ENCODE results near the gene HMCES.

The HMCES gene, protein sequence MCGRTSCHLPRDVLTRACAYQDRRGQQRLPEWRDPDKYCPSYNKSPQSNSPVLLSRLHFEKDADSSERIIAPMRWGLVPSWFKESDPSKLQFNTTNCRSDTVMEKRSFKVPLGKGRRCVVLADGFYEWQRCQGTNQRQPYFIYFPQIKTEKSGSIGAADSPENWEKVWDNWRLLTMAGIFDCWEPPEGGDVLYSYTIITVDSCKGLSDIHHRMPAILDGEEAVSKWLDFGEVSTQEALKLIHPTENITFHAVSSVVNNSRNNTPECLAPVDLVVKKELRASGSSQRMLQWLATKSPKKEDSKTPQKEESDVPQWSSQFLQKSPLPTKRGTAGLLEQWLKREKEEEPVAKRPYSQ

DNA sequence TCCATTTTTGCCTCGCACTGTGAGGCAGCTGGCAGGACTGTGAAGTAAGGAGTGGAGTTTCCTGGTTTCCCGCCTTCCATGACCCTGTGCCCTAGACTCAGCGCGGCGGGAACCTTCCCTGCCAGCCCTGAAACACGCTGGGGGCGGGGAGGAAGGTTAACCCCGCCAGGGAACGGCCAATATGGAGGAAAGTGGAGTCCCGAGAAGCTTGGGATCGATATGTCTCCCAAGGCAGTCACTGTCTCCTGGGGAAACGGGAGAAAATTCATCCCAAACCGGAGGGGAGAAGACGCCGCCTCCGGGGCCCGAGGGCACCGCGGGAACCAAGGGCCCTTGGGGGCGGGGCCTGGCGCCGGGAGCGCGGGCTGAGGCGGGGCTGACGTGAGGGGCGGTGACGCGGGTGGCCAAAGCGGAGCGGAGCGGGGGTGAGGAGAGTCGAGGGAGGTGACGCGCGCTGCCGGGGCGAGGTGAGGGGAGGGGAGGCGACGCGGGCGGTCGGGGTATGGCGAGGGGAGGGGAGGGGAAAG is at the start of gene HMCES:
TSS of gene HMCES (plus strand) at position 432 of the 527 bp plus-strand sequence. CDS start 863 bp downstream, outside the sequence.
- DNase-seq (ENCODE audit: low read depth, low spot score), result peak; percentile 91

DNA sequence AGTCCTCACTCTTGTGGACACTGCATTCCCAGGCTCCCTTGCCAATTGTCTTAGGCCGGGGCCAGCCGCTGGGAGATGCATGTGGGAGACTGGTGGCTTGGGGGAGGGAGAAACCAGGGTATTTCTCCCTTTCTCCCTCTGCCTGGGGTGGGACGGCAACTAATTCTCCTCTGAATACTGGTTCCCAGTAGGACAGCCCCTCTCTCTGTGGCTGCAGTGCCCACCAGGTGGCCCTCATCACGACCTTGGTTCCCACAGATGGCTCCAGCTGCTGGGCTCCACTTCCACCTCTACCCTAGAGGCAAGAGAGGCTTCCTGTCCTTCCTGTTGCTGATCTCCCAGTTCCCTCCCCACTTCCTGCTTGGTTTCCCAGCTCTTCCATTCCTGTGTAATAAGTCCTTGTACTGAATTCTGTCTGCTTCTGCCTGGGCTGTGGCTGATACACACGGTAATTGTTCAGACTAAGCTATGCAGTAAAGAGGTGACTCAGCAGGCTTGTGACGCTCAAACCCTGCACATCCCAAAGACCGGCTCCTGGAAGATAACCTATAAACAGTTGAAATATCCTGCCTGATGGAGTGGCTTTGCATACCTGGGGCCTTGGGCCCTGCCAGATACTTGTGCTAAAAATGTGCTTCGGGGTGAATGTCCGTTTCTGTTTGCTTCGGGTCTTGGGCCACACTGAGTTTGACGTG is 49.6 kb upstream of the HMCES start:
- DNase-seq (ENCODE audit: low read depth, low spot score), result no peak

DNA sequence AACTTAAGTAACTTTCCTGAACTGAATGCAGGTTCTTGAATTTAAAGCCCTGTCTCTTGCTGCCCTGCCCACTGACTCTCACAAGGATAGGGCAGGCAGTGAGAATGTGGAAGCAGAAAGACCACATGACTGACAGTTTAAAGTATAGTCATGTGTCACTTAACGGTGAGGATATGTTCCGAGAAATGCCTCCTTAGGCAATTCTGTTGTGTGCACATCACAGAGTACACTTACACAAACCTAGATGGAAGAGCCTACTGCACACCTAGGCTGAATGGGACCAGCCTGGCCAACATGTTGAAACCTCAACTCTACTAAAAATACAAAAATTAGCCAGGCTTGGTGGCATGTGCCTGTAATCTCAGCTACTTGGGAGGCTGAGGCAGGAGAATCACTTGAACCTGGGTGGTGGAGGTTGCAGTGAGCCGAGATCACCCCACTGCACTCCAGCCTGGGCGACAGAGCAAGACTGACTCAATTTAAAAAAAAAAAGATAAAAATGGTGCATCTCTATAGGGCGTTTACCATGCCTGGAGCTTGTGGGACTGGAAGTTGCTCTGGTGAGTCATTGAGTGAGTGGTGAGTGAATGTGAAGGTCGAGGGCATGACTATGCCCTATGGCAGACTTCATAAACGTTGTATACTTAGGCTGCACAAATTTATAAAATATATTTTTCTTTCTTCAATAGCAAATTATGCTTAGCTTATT is 48.2 kb upstream of the HMCES start:
- DNase-seq (ENCODE audit: low read depth, low spot score), result no peak

DNA sequence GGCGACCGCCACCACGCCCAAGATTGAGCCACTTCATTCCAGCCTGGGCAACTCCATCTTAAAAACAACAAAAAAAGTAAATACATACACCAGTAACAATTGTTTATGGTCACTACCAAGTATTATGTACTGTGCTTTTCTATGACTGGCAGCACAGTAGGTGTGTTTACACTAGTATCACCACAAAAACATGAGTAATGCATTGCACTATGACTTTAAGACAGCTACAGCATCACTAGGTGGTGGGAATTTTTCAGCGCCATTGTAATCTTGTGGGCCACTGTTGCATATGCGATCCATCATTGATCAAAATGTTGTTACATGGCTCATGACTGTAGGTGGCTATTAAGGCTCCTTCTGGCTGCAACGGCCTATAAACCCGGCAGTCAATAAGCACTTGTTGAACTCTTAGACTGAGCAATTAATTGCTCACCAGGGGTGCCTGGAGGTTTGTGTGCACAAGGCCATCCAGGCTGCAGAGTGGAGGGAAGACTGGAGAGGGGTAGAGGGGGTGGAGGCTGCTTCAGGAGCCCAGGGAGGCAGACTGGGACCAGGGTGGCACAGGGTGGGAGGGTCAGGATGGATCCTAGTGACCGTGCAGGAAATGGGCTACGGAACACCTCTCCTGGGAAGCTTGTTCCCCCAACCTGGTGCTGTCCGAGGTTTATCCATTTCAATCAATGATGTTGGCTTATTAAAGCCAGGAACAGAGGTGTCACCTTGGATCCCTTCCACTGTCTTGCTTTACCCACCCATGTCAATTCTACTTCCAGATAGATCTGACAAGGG is 47.1 kb upstream of the HMCES start:
- DNase-seq (ENCODE audit: low read depth, low spot score), result no peak

DNA sequence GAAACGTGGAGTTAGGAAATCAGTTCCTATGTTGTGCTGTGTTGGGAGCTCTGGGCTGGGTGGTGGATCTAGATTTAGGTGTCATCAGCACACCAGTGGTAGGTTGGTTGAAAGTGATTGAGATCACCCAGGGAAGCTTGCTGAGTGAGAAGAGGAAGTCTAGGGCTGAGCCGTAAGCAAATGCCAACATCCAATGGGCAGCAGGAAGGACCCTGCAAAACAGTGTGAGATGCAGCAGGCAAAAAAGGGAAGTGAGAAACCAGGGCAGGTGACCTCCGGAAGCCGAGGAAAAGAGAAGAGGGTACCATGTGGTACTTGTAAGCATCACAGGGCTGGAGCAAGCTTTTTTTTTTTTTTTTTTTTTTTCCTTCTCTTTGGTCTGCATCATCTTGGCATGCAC is 45.1 kb upstream of the HMCES start:
- no peak for DNase-seq (ENCODE audit: low read depth, low spot score)

DNA sequence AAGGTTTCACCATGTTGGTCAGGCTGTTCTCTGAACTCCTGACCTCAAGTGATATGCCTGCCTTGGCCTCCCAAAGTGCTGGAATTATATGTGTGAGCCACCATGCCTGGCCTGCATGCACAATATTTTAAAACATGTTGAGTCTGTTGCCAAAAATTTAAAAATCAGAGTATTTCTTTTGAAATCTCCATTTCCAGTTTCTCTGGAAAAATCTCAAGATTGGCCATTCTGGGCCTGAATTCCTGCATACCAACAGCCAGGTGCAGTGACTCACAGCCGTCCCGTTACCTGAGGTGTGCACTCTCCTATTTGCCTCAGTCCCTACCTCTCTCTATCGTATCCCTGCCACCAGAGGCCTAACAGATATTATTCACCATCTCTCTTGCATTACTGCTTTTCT is 44.2 kb upstream of the HMCES start:
- DNase-seq (ENCODE audit: low read depth, low spot score), result no peak

DNA sequence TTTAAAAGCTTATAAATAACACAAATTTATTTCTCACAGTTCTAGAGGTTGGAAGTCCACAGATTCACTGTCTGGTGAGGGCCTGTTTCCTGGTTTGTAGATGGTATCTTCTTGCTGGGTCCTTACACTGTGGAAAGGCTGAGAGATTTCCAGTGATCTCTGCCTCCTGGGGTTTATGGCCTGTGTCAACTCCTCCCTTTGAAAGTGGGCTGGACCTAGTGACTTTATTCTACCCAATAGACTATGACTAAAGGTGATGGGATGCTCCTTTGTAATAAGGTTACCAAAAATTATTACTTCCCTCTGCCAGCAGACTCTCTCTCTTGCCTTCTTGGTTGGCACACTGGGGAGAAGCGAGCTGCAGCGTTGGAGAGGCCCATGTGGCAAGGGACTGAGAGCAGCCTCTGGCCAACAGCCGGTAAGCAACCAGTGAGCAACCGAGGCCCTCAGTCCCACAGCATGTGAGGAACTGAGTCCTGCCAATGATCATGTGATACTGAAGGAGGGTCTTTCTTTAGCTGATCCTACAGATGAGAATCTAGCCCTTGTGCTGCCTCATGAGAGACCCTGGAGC is 43.2 kb upstream of the HMCES start:
- no peak for DNase-seq (ENCODE audit: low read depth, low spot score)

DNA sequence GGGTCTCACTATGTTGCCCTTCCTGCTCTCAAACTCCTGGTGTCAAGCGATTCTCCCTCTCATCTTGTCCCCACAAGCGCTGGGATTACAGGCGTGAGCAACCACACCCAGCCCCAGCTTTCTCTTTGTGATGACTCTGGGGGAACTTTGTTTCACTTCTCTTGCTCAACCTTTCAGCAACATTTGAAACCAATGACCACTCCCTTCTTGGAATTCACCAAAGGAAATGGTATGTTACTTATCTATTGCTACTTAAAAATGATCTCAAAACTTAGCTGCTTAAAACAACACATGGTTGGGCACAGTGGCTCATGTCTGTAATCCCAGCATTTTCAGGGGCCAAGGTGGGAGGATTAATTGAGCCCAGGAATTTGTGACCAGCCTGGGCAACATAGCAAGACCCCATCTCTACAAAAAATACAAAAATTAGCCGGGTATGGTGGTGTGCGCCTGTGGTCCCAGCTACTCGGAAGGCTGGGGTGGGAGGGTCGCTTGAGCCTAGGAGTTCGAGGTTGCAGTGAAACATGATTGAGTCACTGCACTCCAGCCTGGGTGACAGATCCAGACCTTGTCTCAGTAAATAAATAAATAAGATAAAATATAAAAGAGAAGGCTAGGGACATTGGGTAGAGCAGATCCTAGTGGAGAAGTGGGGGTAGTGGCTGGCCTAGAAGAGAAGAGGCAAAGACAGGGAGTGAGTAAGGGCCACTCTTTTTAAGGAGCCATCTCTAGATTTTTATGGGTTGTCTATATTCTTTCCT is 39.5 kb upstream of the HMCES start:
- DNase-seq (ENCODE audit: low read depth, low spot score), result no peak

DNA sequence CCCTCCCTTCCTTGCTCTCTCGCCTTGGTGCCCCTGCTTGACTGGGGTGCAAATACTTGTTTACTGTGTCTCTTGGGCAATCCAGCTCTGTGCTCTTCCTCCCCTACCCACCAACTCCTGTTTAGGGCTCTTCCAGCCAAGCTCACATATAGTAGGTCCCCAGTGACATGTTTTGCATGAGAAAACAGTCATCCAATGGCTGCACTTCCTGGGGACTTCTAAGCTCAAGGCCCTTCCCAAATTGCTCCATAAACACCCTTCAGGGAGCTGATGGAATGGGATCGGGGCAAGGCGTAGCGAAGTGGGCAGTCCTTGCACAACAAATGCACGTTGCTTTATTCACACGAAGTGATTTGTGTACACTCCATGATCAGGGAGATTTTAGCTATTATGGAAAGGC is 38.7 kb upstream of the HMCES start:
- DNase-seq (ENCODE audit: low read depth, low spot score), result no peak

DNA sequence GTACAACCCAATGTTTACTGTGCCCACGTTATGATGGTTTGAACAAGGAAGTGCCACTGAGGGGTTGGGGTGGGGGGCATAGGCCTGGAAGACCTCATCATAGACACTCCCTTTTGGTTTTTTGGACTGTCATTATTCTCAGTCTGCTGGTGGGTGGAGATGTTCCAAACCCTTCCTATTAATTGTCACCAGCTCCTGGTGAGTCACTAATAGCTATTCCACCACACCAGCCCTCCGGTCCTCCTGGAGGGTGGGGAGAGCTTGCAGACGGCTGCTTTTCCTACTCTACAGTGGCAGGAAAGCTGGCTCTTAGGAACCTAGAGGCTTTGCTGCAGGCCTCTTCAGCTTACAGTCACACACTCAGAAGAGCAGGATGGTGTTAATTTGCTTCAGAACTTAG is 38.2 kb upstream of the HMCES start:
- no peak for DNase-seq (ENCODE audit: low read depth, low spot score)

DNA sequence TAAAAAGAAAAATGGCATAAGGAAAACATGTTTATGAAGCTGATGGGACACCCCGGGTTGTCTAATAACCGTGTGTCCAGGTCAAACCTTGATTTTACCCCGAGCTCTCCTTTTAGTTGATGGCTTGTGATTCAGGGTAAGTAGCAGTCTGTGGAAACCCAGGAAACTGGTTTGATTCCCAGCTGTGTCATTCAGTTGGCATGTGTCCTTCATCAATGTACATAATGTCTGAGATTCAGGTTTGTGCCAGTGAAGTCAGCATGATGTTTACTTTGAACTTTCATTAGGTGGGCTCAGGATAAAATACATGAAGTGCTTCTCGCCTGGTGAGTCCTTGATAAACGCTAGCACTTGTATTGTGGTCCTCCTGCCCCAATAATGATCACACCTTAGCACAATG is 33.5 kb upstream of the HMCES start:
- DNase-seq (ENCODE audit: low read depth, low spot score), result no peak

DNA sequence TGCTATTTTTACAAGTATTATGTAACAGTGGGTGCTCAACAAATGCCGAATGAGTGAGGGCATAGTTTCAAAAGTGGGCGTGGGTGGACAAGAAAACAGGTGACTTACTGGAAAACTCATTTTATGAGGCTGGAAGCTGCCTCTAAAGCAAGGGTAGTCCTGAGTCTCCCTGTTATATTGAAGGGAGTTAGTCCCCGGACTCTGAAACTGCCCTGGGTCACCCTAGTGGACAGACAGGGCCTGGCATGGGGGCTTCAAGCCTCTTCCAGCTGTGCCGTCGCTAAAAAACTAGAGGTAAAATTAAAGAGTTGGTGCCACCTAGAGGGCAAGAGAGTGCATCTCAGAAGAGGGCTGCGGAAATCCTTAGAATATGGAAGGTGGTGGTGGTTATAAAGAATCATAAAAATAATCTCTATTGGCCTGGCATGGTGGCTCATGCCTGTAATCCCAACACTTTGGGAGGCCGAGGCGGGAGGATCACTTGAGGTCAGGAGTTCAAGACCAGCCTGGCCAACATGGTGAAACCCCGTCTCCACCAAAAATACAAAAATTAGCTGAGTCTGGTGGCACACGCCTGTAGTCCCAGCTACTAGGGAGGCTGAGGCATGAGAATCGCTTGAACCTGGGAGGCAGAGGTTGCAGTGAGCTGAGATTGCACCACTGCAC is 32.9 kb upstream of the HMCES start:
- DNase-seq (ENCODE audit: low read depth, low spot score), result peak; percentile 52

DNA sequence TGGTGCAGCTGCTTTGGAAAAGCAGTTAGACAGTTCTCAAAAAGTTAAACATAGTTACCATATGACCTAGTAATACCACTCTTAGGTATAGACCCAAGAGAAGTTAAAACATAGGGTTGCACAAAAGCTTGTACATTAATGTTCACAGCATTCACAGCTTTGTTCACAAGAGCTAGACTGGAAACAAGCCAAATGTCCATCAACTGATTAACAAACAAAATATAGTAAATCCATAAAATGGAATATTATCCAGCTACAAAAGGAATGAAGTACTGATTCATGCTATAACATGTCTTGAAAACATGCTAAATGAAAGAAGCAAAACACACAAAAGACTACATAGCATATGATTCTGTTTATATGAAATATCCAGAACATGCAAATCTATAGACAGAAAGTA is 32.0 kb upstream of the HMCES start:
- DNase-seq (ENCODE audit: low read depth, low spot score), result no peak

DNA sequence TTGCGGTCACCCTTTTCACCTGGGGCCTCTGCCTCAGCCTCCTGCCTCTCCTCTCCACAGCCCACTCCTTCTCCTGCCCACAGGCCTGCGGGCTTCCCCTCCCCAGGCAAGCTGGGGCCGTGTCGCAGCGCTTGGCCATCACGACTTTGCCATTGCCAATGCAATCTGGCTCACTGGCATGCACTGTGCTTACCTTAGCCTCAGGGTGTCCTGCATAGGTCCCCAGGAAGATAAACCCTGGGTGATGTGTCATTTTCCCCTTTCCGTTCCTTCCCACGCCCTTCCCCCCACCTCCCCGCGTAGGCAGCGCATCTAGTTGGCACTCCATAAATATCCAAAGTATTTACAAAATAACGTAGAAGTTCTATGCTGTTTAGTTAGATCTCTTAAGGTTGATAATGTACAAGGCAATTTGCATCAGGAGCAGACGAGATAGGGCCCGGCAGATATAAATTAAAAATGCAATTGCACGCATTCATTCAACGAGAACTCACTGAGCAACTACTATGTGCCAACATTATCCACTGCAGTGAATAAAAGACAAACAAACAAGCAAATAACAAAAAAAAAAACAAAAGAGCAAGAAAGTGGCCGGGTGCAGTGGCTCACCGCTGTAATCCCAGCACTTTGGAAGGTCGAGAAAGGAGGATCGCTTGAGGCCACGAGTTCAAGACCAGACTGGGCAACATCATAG is 30.2 kb upstream of the HMCES start:
- no peak for DNase-seq (ENCODE audit: low read depth, low spot score)

DNA sequence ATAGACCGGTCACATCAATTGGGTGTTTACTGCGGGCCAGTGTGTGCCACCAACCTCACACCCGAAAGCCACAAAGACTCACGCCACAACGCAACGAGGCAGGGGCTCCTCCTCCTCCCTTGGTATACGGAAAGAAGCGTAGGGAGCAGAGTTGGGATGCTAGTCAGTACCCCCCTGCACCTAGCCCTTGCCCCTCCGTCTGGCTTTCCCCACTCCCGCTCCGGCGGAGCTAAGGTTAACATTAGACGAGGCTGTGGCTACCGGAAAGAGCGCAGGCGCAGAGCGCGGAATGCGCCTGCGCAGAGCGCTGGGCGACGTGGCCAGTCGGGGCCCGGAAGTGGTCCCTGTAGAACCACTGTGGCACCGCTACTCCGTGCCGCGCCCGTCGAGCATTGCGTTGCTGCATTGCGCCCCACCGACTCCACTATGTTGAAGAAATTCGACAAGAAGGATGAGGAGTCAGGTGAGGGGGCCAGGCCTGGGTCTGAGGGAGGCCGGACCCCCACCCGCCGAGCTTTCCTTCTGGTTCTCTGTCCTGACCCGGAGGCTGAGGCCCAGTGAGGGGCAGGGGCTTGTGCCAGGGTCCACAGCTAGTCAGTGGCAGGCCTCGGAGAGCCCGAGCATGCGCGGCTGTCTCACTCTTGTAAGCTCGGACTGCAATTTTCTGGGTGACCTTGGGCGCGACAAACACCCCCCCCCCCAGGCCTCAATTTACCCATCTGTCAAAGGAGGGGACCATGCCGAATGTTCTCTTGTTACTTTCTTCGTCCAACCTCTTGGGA is 29.2 kb upstream of the HMCES start, which contains the start of gene COPG1:
TSS of gene COPG1 (plus strand) at position 323 of the 782 bp plus-strand sequence. CDS start at position 427, 104 bp downstream.
- peak; percentile 64 for DNase-seq (ENCODE audit: low read depth, low spot score)

DNA sequence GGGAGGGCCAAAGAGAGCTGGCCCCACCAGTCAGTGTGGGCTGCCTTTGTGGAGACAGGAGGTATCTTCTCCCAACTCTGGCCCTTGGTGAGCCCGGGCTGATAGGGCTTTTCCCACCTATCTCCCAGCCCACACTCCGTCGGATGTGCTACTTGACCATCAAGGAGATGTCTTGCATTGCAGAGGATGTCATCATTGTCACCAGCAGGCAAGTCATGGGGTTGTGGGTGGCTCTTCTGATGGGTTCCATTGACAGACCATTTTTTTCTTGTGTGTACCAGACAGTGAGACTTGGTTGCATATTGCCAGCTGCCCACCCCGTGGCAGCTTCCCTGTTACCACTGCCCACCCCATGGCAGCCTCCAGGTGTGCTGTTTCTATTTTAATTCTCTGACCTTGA is 25.9 kb upstream of the HMCES start:
- no peak for DNase-seq (ENCODE audit: low read depth, low spot score)

DNA sequence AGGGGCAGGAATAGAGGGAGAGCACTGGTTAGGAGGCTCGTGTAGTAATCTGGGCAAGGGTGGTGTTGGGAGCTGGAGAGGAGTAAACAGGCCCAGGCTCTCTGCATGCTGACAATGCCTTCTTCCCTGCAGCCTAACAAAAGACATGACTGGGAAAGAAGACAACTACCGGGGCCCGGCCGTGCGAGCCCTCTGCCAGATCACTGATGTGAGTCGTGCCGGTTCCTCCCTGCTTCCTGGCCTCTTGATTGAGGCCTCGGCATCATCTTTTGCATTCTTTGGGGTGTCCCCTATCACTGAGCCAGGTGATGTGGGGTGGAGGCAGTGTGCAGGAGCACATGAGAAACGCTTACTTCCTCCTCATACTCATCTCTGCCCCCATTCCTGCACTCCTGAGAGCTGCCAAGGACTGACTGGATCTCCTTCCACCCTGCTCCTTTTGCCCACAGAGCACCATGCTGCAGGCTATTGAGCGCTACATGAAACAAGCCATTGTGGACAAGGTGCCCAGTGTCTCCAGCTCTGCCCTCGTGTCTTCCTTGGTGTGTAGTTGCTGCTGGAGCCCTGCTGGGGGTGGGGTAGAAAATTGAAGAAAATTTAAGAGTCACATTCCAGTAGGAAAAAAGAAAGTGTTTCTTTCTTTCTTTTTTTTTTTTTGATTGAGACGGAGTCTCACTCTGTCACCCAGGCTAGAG is 24.0 kb upstream of the HMCES start:
- no peak for DNase-seq (ENCODE audit: low read depth, low spot score)

DNA sequence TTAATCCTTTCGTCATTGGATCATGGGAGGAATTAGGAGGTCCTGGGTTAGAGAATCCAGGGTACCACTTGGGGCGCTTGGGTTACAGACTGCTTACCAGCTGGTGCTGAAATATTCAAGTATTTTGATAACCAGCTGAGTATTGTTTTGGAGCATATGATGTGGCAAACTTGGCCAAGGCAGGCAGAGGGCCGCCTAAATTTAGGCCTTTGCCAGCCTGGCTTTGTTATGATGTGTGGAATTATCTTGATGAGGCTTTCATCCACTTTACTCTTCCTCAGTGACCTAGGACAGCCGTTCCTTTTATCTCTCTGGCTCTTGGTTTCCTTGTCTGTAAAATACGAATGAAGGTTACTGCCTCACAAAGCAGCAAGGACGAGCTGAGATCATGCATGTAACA is 22.4 kb upstream of the HMCES start:
- DNase-seq (ENCODE audit: low read depth, low spot score), result no peak

Data from activated naive CD8-positive, alpha-beta T cell treated with anti-CD3 and anti-CD28 coated beads, Interleukin-2, amount 50 U/mL, for 16 hours (primary cell).